Panc1 (cell line): ENCODE results near the gene TMEM163. TPM values are rescaled to one million over a fixed set of nuclear protein-coding genes. Genes with fewer than 3 reads are reported as not detected.
A peak's percentile ranks its signal among the peaks of the same experiment; 100 is the strongest.

Source experiments
- ATAC-seq: fragments of 200-7000 bp; cut with Tn5 transposase; 2 replicates; pipeline ENCODE4 v1.9.1; 2020; ENCODE audit warnings: mild to moderate bottlenecking, moderate library complexity
- BruUV-seq: library from RNA; stranded (reverse); fragments of 400-500 nt; replicated peaks from 2 replicates; lab custom pipeline; 2021; lab: Mats Ljungman, UMichigan
- CTCF ChIA-PET: fragments of 300-600 bp; sonication (Branson Sonifier 250); formaldehyde crosslinking; loops from one replicate; lab custom pipeline; 2022; ENCODE audit warnings: antibody characterized with exemption; lab: Charles Lee
- POLR2A ChIA-PET: fragments of 300-600 bp; sonication (Branson Sonifier 250); formaldehyde crosslinking; loops from one replicate; lab custom pipeline; 2022; ENCODE audit warnings: antibody characterized with exemption; lab: Charles Lee
- DNase-seq: peaks from one replicate; pipeline ENCODE4 v3.0.0-alpha.2; 2010; ENCODE audit warnings: low read depth, low spot score
- H3K27ac ChIP-seq: 2 replicates; pipeline ENCODE4 v1.5.1; 2011; ENCODE audit warnings: mild to moderate bottlenecking, low read length, inconsistent platforms
- H3K27me3 ChIP-seq: fragments of 200-500 bp; sonication (Bioruptor generic); 2 replicates; pipeline ENCODE4 v1.6.0; 2014; ENCODE audit warnings: low read length, inconsistent platforms; ENCODE audit not compliant: control insufficient read depth, insufficient read depth
- H3K36me3 ChIP-seq: fragments of 200-500 bp; sonication (Bioruptor generic); 2 replicates; pipeline ENCODE4 v1.5.1; 2014; ENCODE audit warnings: inconsistent platforms, mild to moderate bottlenecking, low read length, moderate library complexity; ENCODE audit not compliant: control insufficient read depth, insufficient read depth
- H3K4me1 ChIP-seq: 2 replicates; pipeline ENCODE4 v1.5.1; 2011; ENCODE audit warnings: inconsistent platforms, mild to moderate bottlenecking, low read length, moderate library complexity; ENCODE audit not compliant: control insufficient read depth, insufficient read depth
- H3K4me3 ChIP-seq, 2 experiments: 2 replicates each; pipeline ENCODE4 v1.5.1; 2011 to 2012; ENCODE audit warnings: low read depth in 2 of 2, low read length in 2 of 2, mild to moderate bottlenecking in 2 of 2, inconsistent platforms in 1 of 2, moderate library complexity in 1 of 2
- H3K9me3 ChIP-seq: fragments of 200-500 bp; sonication (Bioruptor generic); 2 replicates; pipeline ENCODE4 v1.5.1; 2014; ENCODE audit warnings: low read depth, mild to moderate bottlenecking, inconsistent platforms, low read length, moderate library complexity; ENCODE audit not compliant: control insufficient read depth, insufficient read depth
- CTCF ChIP-seq: fragments of 450-650 bp; IDR thresholded peaks from 2 replicates; pipeline ENCODE4 v1.5.1; 2017; ENCODE audit warnings: mild to moderate bottlenecking
- POLR2AphosphoS5 ChIP-seq: IDR thresholded peaks from 2 replicates; pipeline ENCODE4 v1.6.1; 2012; ENCODE audit warnings: mild to moderate bottlenecking, low read depth, low read length, moderate library complexity
- REST ChIP-seq, 2 experiments: IDR thresholded peaks; 2 replicates each; pipeline ENCODE4 v1.6.1; 2011 to 2012; ENCODE audit warnings: low read depth in 2 of 2, control low read depth in 1 of 2, low read length in 1 of 2, mild to moderate bottlenecking in 1 of 2, moderate library complexity in 1 of 2; ENCODE audit not compliant: insufficient read depth in 1 of 2
- SIN3A ChIP-seq: IDR thresholded peaks from 2 replicates; pipeline ENCODE4 v1.6.1; 2012; ENCODE audit warnings: low read depth, mild to moderate bottlenecking, low read length, moderate library complexity, borderline replicate concordance; ENCODE audit not compliant: insufficient read depth
- TCF7L2 ChIP-seq: IDR thresholded peaks from 2 replicates; pipeline ENCODE4 v1.6.1; 2011; ENCODE audit warnings: mild to moderate bottlenecking, low read depth, low read length, inconsistent platforms
- in situ Hi-C: cut with HindIII; loops from 2 replicates; pipeline ENCODE4 v1.10.0; 2016; ENCODE audit warnings: low sequenced_read_pairs, low pct_unique_long_range_greater_than_20kb
- intact Hi-C: fragments of 100-400 bp; cut with micrococcal nuclease; formaldehyde crosslinking; loops from one replicate; pipeline ENCODE4 v1.10.0; 2022; ENCODE audit not compliant: unreplicated experiment
- total RNA-seq: library from RNA; stranded (reverse); gene quantifications from one replicate; pipeline ENCODE4 v1.2.1, GENCODE V29; 2021; ENCODE audit not compliant: unreplicated experiment

TMEM163 gene
- total RNA-seq, 1 experiment from 2014 or later = not detected

GRCh38 chr2:134721596-134721995 is 2.8 kb upstream of the TMEM163 start:
- Histone ChIP-seq H3K27me3 (peaks cover 48% of the 10 kb centered on the region), H3K4me1 (peaks cover 4% of the 10 kb centered on the region; the same call in 1 of the 2 replicates), H3K27ac (no peak overlapping the region), H3K9me3 (no peaks in the 10 kb centered on the region), H3K36me3 (no peaks in the 10 kb centered on the region), H3K4me3 (no peak overlapping the region)
- TF ChIP-seq POLR2AphosphoS5 (no peak), CTCF (no peak), SIN3A (no peak), REST (IDR thresholded peaks at IDR 0.05; ENCODE audit: insufficient read depth in 1 of 2, low read depth in 2 of 2, low read length in 1 of 2) (no peak), TCF7L2 (no peak)
- intact Hi-C loops = no loop called here
- DNase-seq (no peak), ATAC-seq (no peak)
- ChIA-PET POLR2A (no interaction called here), CTCF (no interaction called here)
- in situ Hi-C loops = no loop called here
- no TSS peak for BruUV-seq

DNA sequence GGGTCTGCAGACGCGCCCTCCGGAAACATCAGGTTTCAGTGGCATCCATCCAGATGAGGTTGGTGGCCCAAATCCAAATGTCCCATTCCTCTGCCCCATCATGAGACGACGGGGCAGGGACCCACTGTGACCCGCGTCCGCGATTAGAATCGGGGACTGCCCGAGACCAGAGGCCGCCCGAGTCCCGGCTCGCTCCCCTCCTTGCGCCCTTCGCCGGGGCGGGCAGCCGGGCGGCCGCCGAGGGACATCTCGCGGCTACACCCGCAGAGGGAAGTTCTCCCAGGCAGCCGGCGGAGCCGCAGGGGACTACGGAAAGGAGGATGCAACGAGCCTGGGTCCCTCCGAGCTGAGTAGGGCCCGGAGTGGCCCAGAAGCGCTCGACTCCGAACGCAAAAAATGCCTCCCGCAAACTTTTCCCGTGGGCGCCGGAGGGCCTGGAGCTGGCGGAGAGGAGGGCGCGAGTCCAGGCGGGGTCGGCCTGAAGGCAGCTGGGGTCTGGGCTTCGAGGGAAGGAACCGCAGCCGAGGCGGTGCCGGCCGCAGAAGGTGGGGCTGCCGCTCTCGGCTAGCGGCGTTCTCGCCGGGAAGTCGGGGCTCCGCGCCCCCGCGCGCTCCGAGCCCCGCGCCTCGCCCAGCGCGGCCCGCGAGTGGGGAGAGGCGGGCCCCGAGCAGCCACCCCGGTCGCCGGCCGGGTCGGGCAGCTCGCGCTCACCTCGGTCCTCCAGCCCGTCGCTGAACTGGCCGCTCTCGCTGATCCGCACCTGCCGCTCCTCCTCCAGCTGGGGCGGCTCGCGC is 580 bp downstream of the TMEM163 start:
- Histone ChIP-seq H3K27ac (no peak overlapping the region), H3K36me3 (no peaks in the 10 kb centered on the region), H3K4me1 (peaks cover 4% of the 10 kb centered on the region; the same call in 1 of the 2 replicates), H3K27me3 (peaks cover 61% of the 10 kb centered on the region), H3K9me3 (no peaks in the 10 kb centered on the region), H3K4me3 (peak overlapping the region; percentile 13 to 23; a peak in 2 of 4 replicates)
- ChIA-PET POLR2A (no interaction called here), CTCF (no interaction called here)
- intact Hi-C loops (no loop called here), in situ Hi-C loops (no loop called here)
- BruUV-seq = no TSS peak
- no peak for DNase-seq
- TF ChIP-seq CTCF (no peak), POLR2AphosphoS5 (no peak), SIN3A (no peak), REST (IDR thresholded peaks at IDR 0.05; ENCODE audit: insufficient read depth in 1 of 2, low read depth in 2 of 2, low read length in 1 of 2) (no peak), TCF7L2 (no peak)
- ATAC-seq = peak; percentile 80
